Fibroblast of skin of abdomen (primary cell): ENCODE data around the gene DAB2IP.

Experiments used
- DNase-seq: peaks from one replicate; pipeline ENCODE4 v3.0.0-alpha.2; 2013

The DAB2IP gene

GRCh38 chr9:121802753-121803152, 151.3 kb downstream of the DAB2IP start:
- no peak for DNase-seq

GRCh38 chr9:121807069-121807822, 155.8 kb downstream of the DAB2IP start:
- no peak for DNase-seq

DNA sequence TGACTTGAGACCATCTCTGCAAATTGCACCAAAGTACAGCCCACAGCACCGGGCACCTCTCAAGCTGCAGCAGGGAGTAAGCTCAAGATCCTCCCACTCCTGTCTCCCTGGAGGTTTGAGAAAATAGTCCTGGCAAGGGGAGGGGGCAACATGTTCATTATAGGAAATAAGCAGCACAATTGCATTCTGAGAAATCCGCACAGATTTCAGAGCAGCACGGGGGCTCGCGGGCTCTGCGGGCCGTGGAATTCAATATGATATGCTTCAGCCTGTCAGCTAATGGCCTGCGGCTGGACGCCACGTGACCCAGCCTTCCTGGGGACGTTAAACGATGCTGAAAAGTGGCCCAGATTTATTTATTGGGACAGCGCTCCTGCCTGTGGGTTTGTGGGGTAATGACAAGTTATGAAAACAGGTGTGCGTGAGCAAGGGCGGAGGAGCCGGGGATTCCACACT, 156.4 kb downstream of the DAB2IP start:
- DNase-seq = no peak

GRCh38 chr9:121808781-121809180, 157.3 kb downstream of the DAB2IP start:
- no peak for DNase-seq

GRCh38 chr9:121809356-121810050, 158.1 kb downstream of the DAB2IP start:
- DNase-seq = no peak

GRCh38 chr9:121810489-121810888, 159.1 kb downstream of the DAB2IP start:
- DNase-seq = no peak

DNA sequence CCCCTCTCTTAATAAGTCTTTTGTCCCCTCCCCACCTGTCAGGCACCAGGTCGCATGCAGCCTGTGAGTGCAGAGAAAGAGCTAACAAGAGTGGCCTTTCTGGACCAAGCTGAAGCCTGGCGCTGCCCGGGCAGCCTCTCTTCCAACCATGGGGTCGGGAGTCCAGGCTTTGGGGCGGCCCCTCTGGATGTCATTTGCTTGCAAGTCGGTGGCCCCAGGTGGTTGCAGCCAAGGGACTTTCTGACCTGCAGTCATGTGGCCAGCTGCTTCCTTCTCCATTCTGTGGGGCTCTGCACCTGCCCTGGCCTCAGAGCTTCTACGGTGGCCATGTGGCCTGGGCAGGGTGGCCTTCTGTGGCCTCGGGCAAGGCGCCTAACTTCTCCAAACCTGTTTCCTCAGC, 159.7 kb downstream of the DAB2IP start:
- DNase-seq = no peak

- no peak for DNase-seq
These were observed 160.3 kb downstream of the DAB2IP start for GRCh38 chr9:121811751-121812150.

DNA sequence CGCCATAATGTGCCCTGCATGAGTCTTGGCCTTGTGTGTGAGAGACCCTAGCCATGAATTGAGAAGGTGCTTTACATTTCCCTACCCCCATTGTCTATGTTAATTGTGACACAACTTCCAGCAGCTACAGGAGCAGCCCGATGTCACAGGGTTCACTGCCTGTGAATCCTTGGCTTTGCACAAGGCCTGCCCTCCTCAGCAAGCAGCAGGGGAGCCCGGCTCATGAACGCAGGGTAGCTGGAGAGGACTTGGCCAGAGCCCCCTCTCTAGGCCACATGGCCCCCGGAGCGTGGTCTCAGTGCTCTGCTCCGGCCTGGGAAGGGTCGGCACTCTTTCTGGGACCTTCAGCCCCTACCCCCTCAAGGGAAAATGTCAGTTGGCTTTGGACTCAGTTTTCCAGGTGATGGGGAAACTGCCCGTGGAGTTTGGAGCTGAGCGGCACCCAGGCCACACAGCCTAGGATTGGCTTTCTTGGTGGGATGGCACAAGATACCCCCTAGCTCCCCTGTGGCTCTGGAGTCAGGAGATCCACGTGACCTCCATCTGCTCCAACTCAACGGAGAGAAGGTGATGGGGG, 160.8 kb downstream of the DAB2IP start:
- DNase-seq = no peak

- no peak for DNase-seq
These were observed 162.2 kb downstream of the DAB2IP start for GRCh38 chr9:121813519-121814210.

DNA sequence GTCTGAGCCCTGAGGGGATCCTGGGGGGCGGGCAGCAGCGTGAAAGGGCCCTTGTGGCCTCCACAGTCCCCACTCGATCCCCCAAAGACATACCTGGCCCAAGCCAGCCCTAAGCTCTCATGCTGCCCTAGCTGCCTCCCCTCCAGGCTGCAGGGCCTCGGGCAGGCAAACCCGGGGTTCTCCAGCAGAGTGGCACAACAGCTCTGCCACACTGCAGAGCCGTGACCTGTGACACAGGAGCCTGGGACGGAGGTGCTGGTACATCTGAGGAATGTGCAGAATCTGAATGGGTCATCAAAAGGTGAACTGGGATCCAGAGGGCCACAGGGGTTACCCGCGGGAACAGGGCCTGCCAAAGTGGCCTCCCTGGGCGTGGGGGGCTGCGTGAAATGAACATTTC, 163.2 kb downstream of the DAB2IP start:
- no peak for DNase-seq

- no peak for DNase-seq
These were observed 163.7 kb downstream of the DAB2IP start for GRCh38 chr9:121815084-121815483.

- no peak for DNase-seq
These were observed 164.4 kb downstream of the DAB2IP start for GRCh38 chr9:121815546-121816448.

- DNase-seq = no peak
These were observed 165.0 kb downstream of the DAB2IP start for GRCh38 chr9:121816449-121816817.

DNA sequence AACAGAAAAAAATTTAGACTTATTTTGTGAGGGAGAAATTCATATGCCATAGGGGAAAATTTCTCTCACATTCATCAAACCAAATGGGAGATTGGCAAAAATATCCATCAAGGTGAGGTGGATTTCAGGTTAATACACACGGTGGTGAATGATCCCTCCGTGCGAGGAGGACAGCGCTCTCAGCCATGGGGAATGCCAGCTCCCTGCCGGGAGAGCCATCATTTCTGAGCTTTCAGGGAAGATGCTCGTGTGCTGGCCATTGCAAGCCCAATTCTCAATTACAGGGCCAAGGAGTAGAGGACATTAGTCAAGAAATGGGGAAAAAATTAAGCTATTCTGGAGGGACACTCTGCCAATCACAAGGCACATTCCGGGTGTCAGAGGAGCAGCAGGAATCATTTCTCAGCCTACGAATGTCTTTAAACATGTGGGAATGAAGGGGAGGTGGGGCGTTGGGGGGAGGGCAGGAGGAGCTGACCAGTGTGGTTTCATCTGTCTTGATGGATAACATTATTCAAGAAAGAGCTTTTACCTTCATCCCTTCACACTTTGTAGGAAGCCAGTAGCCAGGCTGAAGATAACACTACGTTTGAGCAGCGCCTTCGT, 165.5 kb downstream of the DAB2IP start:
- DNase-seq = no peak

GRCh38 chr9:121817476-121817875, 166.0 kb downstream of the DAB2IP start:
- DNase-seq = no peak

DNA sequence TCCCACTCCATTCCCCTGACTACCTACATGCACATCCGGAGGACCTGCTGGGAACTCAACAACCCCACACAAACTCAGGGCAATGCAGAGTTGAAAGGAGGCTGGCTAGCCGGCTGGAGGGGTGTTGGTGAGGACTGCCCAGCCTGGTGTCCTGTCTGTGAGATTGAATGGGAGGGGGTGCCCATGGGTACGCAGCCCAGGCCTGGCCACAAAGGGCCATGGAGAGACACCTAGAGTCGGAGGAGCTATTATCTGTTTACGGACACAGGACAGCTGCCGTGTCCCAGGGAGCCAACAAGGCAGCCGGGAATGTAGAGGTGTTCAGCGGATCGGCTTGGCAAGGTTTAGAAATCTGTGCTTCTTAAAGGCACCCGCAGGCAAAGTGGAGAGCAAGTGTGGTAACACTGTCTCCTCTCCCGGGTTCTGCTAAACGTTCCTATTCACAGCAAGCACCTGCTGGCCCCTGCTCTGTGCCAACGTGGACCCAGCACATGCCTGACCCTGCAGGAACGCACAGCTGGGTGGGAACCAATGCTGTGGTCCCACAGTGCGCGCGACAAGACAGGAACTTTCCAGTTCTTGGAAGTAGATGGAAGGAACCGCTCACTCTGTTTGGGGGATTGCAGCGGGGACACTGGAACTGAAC, 166.7 kb downstream of the DAB2IP start:
- DNase-seq = no peak

GRCh38 chr9:121818841-121819427, 167.5 kb downstream of the DAB2IP start:
- no peak for DNase-seq

GRCh38 chr9:121819428-121820231, 168.2 kb downstream of the DAB2IP start:
- DNase-seq = peak; percentile 53
